Measurements from ENCODE around the gene VPS37B. TPM values are rescaled to one million over a fixed set of nuclear protein-coding genes. Genes with fewer than 3 reads are reported as not detected.

The VPS37B gene
- total RNA-seq, 1 experiment from 2014 or later = 12.3 TPM

GRCh38 chr12:122854554-122854953 is 41.4 kb downstream of the VPS37B start:
- Histone ChIP-seq H3K18ac (ENCODE audit: insufficient read length, low read depth, low read length) (no peak overlapping the region), H3K56ac (ENCODE audit: insufficient read length, low read depth, low read length) (no peak overlapping the region), H3K27ac (ENCODE audit: insufficient read length, low read depth, low read length) (no peak overlapping the region), H3K79me1 (ENCODE audit: insufficient read depth, low read depth, low read length, poor library complexity, severe bottlenecking) (no peaks in the 10 kb centered on the region), H2BK5ac (ENCODE audit: insufficient read length, low read length) (no peak overlapping the region), H3K4me2 (ENCODE audit: insufficient read depth, insufficient read length, low read length) (no peak overlapping the region), H4K5ac (ENCODE audit: insufficient read length, low read depth, low read length) (no peak overlapping the region), H3K9me3 (ENCODE audit: control insufficient read depth, low read depth, low read length) (no peaks in the 10 kb centered on the region), H2BK12ac (ENCODE audit: insufficient read length, low read depth, low read length) (no peak overlapping the region), H3K23ac (ENCODE audit: insufficient read length, low read depth, low read length) (no peak overlapping the region), H3K9ac (ENCODE audit: extremely low read depth, insufficient read length, low read length) (no peak overlapping the region), H2BK20ac (ENCODE audit: low read depth, low read length, poor library complexity, severe bottlenecking) (no peak overlapping the region), H3K4me1 (ENCODE audit: insufficient read depth, low read length) (no peaks in the 10 kb centered on the region), H3K27me3 (ENCODE audit: insufficient read depth, low read length) (no peaks in the 10 kb centered on the region), H2BK15ac (ENCODE audit: low read depth, low read length) (no peak overlapping the region), H3K23me2 (ENCODE audit: insufficient read length, low read depth, low read length, poor library complexity, severe bottlenecking) (no peaks in the 10 kb centered on the region), H3K4ac (ENCODE audit: low read depth, low read length) (no peak overlapping the region), H3T11ph (ENCODE audit: low read length) (no peak overlapping the region), H3K14ac (ENCODE audit: insufficient read depth, low read length) (no peak overlapping the region), H2AFZ (ENCODE audit: low read length) (no peak overlapping the region), H2AK5ac (ENCODE audit: insufficient read length, low read length) (no peak overlapping the region), H2BK120ac (ENCODE audit: low read depth, low read length, poor library complexity, severe bottlenecking) (no peak overlapping the region), H4K91ac (ENCODE audit: insufficient read length, low read depth, low read length) (no peak overlapping the region), H4K8ac (replicated peaks; ENCODE audit: insufficient read length, low read depth, low read length) (no peak overlapping the region), H3K79me2 (ENCODE audit: insufficient read depth, low read length) (no peaks in the 10 kb centered on the region), H4K20me1 (ENCODE audit: control insufficient read depth, insufficient read depth, insufficient read length) (no peaks in the 10 kb centered on the region)
- no CpG with 5 or more reads among the region's 17 CpGs for WGBS (ENCODE audit: extremely low coverage, insufficient read length, low lambda C conversion rate)
- peaks cover 4% of the 10 kb centered on the region for H3K27me3 Mint-ChIP-seq (ENCODE audit: low read depth)
- TF ChIP-seq CTCF (conservative IDR thresholded peaks at IDR 0.05) = no peak
- peaks cover 0 to 6% (median 0%) of the 10 kb centered on the region in 3 experiments; a peak in 2 of 7 replicates for H3K36me3 Mint-ChIP-seq (ENCODE audit: insufficient read depth in 1 of 3, low read depth in 3 of 3)
- no peak overlapping the region for H3K4me3 Mint-ChIP-seq
- H3K4me1 Mint-ChIP-seq = peaks cover 0 to 4% of the 10 kb centered on the region in 2 experiments; a peak in 2 of 4 replicates
- no peak for DNase-seq
- no peak overlapping the region for H3K27ac Mint-ChIP-seq
- no peaks in the 10 kb centered on the region for H3K9me3 Mint-ChIP-seq
